NCI-H510A (cell line): ENCODE data around the gene RPGRIP1.
A peak's percentile ranks its signal among the peaks of the same experiment; 100 is the strongest.
"Not testable (repeated sequence)": the region's sequence is repeated elsewhere in the genome, so short reads cannot be mapped to it uniquely, and the experiment has no call there.

Experiments used
- DNase-seq: peaks from one replicate; lab custom pipeline; 2025; lab: John Stamatoyannopoulos, UW

Gene RPGRIP1

DNA sequence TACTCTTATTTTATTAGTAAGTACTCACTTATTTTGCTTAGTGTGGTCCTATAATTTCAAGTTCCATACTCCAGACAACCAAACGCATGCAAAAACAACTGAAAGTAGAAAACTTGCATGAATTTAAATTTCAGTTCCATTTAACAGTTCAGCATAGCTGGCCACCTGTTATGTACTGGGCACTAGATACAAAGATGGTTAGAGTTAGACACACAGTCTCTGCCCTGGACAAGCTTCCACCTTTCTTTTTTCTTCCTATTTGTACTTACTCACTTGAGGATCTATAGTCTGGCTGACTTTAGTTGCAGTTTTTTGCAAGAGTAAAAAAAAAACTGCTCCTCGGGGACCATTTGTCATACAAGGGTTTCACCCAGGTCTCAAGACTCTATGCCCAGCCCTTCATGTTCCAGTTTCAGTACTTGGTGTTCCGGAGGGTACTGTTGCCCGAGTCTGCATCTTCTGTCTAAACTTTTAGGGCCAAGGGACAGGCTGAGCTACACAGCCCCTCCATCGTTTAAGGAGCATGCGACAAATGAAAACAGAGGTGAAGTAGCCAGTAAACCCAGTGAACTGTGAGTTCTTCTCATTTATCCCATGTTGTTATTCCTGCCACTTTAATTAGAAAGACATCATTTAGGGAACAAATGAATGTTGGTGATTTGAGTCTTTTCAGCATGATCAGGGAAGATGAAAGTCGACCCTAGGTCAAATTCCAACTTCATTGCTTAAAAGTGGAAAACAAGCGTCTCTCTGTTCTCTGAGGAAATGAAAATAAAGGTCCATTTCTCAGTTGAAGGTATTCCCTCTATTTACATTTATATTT is 22.3 kb downstream of the RPGRIP1 start:
- DNase-seq: no peak

DNA sequence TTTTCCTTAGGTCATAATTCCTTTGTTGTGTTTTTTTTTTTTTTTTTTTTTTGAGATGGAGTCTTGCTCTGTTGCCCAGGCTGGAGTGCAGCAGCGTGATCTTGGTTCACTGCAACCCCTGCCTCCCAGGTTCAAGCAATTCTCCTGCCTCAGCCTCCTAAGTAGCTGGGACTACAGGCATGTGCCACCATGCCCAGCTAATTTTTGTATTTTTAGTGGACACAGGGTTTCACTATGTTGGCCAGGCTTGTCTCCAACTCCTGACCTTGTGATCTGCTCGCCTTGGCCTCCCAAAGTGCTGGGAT is 22.9 kb downstream of the RPGRIP1 start:
- not testable (repeated sequence) for DNase-seq

DNA sequence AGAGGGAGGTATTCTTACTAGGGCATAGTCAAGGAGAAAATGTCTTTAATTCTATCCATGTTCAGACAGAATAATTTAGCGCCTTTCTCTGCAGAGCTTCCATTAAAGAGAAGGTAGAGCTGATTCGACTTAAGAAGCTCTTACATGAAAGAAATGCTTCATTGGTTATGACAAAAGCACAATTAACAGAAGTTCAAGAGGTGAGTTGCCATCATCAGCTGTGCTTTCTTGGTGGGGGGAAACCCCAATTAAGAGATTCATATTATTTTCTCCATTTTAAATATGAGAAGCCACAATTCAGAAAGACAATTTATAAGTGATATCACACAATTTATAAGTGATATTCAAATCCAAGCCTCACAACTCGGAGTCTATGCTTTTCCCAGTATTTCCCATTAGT is 27.8 kb downstream of the RPGRIP1 start:
- no peak for DNase-seq

DNA sequence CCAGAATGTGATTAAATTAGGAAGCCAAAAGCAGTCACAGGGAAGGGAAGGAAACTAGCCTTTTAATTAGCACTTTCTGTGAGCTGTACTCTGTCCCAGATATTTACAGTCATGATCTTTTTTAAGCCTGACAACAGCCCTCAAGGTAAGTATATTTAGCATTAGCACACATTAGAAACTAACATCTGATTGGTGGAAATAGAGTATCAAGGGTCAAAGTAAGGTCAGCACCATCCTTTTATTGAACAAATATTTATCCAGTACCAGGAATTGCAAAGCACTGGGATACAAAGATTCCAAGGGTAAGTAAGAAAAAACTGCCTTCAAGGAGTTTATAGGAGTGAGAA is 28.2 kb downstream of the RPGRIP1 start:
- DNase-seq: peak; percentile 25

DNA sequence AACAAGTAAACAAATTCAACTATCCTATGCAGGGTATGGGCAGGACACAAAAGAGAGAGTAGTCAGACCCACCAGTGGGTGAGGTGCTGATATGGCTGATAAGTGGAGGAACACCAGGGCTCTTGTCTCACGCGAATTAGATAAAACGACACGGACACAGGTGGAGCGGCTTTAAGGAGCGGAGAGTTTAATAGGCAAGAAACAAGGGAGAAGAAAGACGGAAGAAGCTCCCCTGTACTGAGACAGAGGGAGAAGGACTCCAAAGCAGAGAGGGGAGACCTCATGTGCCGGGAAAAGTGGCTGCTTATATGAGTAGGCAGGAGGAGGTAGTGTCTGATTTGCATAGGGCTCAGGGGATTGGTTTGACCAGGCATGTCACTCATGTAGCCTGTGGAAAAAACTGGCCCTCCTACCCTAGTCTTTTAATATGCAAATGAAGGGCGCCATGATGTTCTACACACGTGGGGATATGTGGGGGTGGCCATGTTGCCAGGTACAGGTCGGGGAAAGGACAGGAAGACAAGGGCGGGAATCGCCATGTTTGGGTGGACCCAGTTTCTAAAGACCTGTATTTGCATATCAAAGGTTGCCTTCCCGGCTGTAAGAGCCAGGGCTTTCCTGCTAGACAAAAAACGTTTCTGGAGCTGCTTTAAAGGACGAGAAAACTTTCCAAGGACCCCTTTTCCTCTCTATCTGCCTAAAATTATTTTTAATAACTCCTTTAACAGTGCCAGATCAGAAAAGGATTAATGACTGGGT is 28.8 kb downstream of the RPGRIP1 start:
- peak; percentile 93 for DNase-seq

DNA sequence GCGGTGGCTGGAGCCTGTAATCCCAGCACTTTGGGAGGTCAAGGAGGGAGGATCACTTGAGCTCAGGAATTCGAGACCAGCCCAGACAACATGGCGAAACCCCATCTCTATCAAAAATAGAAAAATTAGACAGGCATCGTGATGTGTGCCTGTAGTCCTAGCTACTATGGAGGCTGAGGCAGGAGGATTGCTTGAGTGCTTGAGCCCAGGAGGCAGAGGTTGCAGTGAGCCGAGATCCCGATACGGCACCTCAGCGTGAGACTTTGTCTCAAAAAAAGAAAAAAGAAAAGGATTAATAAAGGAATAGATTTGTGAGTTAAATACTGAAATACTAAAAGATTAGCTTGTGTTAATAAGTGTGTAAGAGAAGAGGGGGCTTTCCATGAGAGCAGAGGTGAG is 29.4 kb downstream of the RPGRIP1 start:
- DNase-seq: no peak

DNA sequence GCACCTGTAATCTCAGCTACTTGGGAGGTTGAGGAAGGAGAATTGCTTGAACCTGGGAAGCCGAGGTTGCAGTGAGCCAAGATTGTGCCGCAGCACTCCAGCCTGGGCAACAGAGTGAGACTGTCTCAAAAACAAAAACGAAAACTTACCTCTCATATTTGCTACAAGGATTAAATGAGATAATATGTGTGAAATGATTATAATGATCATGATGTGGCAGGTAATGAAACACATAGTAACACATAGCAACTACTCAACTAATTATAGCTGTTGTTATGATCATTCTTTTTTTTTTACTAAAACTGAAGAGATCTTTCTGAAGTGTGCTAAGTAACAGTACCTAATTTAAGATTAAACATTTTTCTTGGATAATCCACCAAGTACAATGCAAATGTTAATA is 30.1 kb downstream of the RPGRIP1 start:
- no peak for DNase-seq

DNA sequence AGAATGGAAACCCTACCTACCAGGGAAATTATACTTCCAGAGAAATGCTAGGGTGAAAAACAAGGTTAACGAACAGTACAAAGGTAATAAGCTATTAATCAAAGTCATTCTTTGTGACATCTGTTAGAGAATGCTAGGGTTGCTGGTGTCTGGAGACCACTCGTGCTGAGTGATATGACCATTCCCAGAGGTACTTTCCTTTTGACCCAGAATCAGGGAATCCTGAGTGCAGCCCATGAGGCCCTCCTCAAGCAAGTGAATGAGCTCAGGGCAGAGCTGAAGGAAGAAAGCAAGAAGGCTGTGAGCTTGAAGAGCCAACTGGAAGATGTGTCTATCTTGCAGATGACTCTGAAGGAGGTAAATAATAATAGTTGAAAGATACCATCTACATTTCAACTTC is 31.7 kb downstream of the RPGRIP1 start:
- DNase-seq: no peak

DNA sequence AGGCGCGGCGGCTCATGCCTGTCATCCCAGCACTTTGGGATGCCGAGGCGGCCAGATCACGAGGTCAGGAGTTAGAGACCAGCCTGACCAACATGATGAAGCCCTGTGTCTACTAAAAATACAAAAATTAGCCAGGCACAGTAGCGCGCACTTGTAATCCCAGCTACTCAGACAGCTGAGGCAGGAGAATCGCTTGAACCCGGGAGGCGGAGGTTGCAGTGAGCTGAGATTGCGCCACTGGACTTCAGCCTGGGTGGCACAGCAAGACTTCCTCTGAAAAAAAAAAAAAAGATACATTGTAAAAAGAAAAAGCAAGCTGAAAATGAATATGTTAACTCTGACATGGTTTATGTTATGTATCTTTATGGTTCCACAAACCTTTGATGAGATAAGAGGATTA is 33.6 kb downstream of the RPGRIP1 start:
- no peak for DNase-seq

DNA sequence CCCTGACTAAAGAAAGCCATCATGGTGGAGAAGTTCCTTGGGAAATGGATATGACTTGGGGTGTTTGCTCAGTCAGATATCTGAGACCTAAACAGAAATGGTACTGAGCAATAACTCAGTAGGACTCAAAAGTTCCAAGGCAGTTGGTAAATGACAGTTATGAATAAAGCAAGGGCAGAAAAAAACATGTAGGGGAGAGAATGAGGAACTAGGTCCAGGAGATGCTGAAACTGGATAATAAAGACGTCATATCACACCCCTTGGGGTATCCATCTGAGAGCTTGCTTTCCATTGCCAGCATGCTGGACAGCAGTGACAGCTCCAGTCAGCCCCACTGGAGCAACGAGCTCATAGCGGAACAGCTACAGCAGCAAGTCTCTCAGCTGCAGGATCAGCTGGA is 37.5 kb downstream of the RPGRIP1 start:
- DNase-seq: peak; percentile 7

DNA sequence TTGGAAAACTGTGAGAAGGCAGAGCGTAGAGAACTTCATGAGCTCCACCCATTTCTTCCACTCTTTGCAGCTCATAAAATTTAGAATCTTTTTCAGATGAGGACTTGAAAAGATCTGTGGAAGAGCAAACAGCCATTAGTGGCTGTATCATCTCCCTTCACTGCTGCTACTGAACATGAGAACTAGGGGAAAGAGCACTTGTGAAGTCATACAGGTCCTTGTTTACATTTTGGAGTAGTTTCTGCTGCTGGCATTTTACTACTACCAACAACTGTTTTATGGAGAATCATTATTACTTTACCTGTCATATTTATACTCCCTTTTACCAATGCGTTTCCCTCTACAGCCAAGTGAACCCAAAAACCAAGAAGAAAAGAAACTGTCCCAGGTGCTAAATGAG is 41.0 kb downstream of the RPGRIP1 start:
- DNase-seq: peak; percentile 12

DNA sequence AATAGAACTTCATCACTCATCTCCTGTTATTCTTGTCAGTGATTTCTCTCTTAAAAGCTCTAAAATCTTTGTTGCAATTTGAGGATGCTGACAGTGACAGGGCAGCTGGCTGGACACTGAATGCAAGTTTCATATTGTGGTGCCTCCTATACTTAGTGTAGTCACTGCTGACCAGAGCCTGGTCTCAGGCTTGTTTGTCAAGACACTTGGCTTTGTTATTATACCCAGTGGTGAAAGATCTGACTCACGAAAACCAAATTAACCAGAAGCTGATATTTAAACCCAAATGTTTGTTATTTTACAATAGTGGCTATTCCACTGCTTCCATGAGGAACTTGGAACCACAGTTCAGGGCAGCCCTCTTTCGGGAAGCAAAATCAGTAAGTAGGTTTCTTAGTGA is 42.8 kb downstream of the RPGRIP1 start:
- DNase-seq: no peak

DNA sequence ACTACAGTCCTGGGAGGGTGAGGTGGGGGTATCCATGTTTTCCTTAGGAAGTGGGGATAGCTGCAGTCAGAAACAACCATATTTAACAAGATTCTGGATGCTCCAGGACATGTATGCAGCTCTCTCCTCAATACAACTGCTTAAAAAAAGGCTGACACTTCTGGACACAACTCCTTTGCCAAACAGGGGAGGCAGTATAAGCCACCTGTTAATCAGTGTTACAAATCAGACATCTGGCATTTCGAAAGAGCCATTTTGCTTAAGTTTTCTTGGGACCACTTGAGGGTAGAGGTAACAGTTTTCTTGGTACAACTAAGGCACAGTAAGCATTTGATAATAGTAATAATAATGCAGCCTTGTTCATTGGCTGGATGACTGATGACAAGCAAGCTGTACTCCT is 47.1 kb downstream of the RPGRIP1 start:
- DNase-seq: no peak
